Loucy (cell line): ENCODE data around the gene PDE9A.

Experiments used
- H2AFZ ChIP-seq: fragments of 200-600 bp; sonication (generic); 2 replicates; pipeline ENCODE4 v1.6.0; 2016; ENCODE audit warnings: antibody characterized with exemption, mild to moderate bottlenecking, low read length, moderate library complexity
- H3F3A ChIP-seq: fragments of 200-600 bp; 2 replicates; pipeline ENCODE4 v1.6.0; 2016; ENCODE audit warnings: antibody characterized with exemption, low read depth, mild to moderate bottlenecking
- H3K27me3 ChIP-seq: fragments of 200-600 bp; sonication (generic); 2 replicates; pipeline ENCODE4 v1.6.1; 2014; ENCODE audit warnings: low read length, mild to moderate bottlenecking; ENCODE audit not compliant: insufficient read depth, poor library complexity, severe bottlenecking
- H3K36me3 ChIP-seq: fragments of 200-600 bp; sonication (generic); 2 replicates; pipeline ENCODE4 v1.6.1; 2016; ENCODE audit warnings: low read length; ENCODE audit not compliant: insufficient read depth
- H3K4me1 ChIP-seq: fragments of 200-600 bp; sonication (generic); 2 replicates; pipeline ENCODE4 v1.5.1; 2014; ENCODE audit warnings: low read length, mild to moderate bottlenecking; ENCODE audit not compliant: insufficient read depth, poor library complexity, severe bottlenecking
- H3K4me2 ChIP-seq: fragments of 200-600 bp; sonication (generic); 2 replicates; pipeline ENCODE4 v1.6.0; 2014; ENCODE audit warnings: antibody characterized with exemption, low read length, low read depth, mild to moderate bottlenecking; ENCODE audit not compliant: poor library complexity, severe bottlenecking
- H3K4me3 ChIP-seq: fragments of 200-600 bp; sonication (generic); 2 replicates; pipeline ENCODE4 v1.5.1; 2014; ENCODE audit warnings: low read length, mild to moderate bottlenecking, mixed read lengths; ENCODE audit not compliant: poor library complexity, severe bottlenecking
- H3K79me2 ChIP-seq: fragments of 200-600 bp; sonication (generic); 2 replicates; pipeline ENCODE4 v1.6.1; 2014; ENCODE audit warnings: low read length; ENCODE audit not compliant: insufficient read depth
- H3K9ac ChIP-seq: fragments of 200-600 bp; sonication (generic); 2 replicates; pipeline ENCODE4 v1.6.0; 2014; ENCODE audit warnings: mild to moderate bottlenecking, low read depth, low read length, moderate library complexity; ENCODE audit not compliant: poor library complexity, severe bottlenecking
- H3K9me2 ChIP-seq: fragments of 200-600 bp; sonication (generic); replicated peaks from 2 replicates; pipeline ENCODE4 v1.6.1; 2016; ENCODE audit warnings: low read depth, low read length, mixed read lengths
- H3K9me3 ChIP-seq: fragments of 200-600 bp; sonication (generic); 2 replicates; pipeline ENCODE4 v1.6.1; 2014; ENCODE audit warnings: mild to moderate bottlenecking, antibody characterized with exemption, low read length, low read depth; ENCODE audit not compliant: insufficient read depth
- H4K20me1 ChIP-seq: fragments of 200-600 bp; sonication (generic); 2 replicates; pipeline ENCODE4 v1.6.0; 2014; ENCODE audit warnings: antibody characterized with exemption, low read length, mild to moderate bottlenecking; ENCODE audit not compliant: insufficient read depth, poor library complexity, severe bottlenecking
- CTCF ChIP-seq: fragments of 200-600 bp; sonication (generic); conservative IDR thresholded peaks from 2 replicates; pipeline ENCODE4 v1.5.1; 2014; ENCODE audit warnings: mild to moderate bottlenecking, antibody characterized with exemption, low read length
- EZH2phosphoT487 ChIP-seq: fragments of 200-600 bp; IDR thresholded peaks from 2 replicates; pipeline ENCODE4 v1.6.1; 2018; ENCODE audit warnings: antibody characterized with exemption, mild to moderate bottlenecking, moderate library complexity, borderline replicate concordance

The PDE9A gene

GRCh38 chr21:42735944-42736343 is 82.5 kb downstream of the PDE9A start:
- Histone ChIP-seq H3K9me3 (no peaks in the 10 kb centered on the region), H3K36me3 (peaks cover 24% of the 10 kb centered on the region; the same call in 1 of the 2 replicates), H2AFZ (no peak overlapping the region), H3K4me3 (no peak overlapping the region), H3K9me2 (no peaks in the 10 kb centered on the region), H3K9ac (no peak overlapping the region), H3F3A (no peaks in the 10 kb centered on the region), H4K20me1 (no peaks in the 10 kb centered on the region), H3K4me2 (no peak overlapping the region), H3K4me1 (peaks cover 3% of the 10 kb centered on the region), H3K79me2 (no peaks in the 10 kb centered on the region), H3K27me3 (no peaks in the 10 kb centered on the region)
- TF ChIP-seq CTCF, result no peak
- TF ChIP-seq EZH2phosphoT487, result no peak

- Histone ChIP-seq H3K4me2 (no peak overlapping the region), H3K9ac (no peak overlapping the region), H3K9me2 (no peaks in the 10 kb centered on the region), H3K36me3 (peaks cover 24% of the 10 kb centered on the region; the same call in 1 of the 2 replicates), H3K27me3 (no peaks in the 10 kb centered on the region), H3K79me2 (no peaks in the 10 kb centered on the region), H4K20me1 (no peaks in the 10 kb centered on the region), H3K9me3 (no peaks in the 10 kb centered on the region), H2AFZ (no peak overlapping the region), H3K4me1 (peaks cover 3% of the 10 kb centered on the region), H3K4me3 (no peak overlapping the region), H3F3A (no peaks in the 10 kb centered on the region)
- TF ChIP-seq CTCF, result no peak
- TF ChIP-seq EZH2phosphoT487, result no peak
These were observed 83.4 kb downstream of the PDE9A start for GRCh38 chr21:42736646-42737350.

GRCh38 chr21:42737951-42738590 is 84.7 kb downstream of the PDE9A start:
- Histone ChIP-seq H4K20me1 (no peaks in the 10 kb centered on the region), H3K9ac (peak overlapping the region; percentile 11), H3K36me3 (peaks cover 21% of the 10 kb centered on the region; the same call in 1 of the 2 replicates), H3K4me1 (peaks cover 3% of the 10 kb centered on the region), H3F3A (no peaks in the 10 kb centered on the region), H2AFZ (peak overlapping the region; percentile 62; the same call in 1 of the 2 replicates), H3K9me3 (no peaks in the 10 kb centered on the region), H3K4me2 (peak overlapping the region; percentile 41), H3K4me3 (no peak overlapping the region), H3K9me2 (no peaks in the 10 kb centered on the region), H3K27me3 (no peaks in the 10 kb centered on the region), H3K79me2 (no peaks in the 10 kb centered on the region)
- TF ChIP-seq EZH2phosphoT487 (no peak), CTCF (no peak)
